GM23338 (cell line): ENCODE data around the gene F7. TPM values are rescaled to one million over a fixed set of nuclear protein-coding genes. Genes with fewer than 3 reads are reported as not detected.

ENCODE experiments used
- ATAC-seq: fragments of 200-7000 bp; cut with Tn5 transposase; 3 replicates; pipeline ENCODE4 v1.9.1; 2020
- DNase-seq: peaks from one replicate; pipeline ENCODE4 v3.0.0-alpha.2; 2015; ENCODE audit warnings: low spot score
- H2AFZ ChIP-seq: fragments of 200-600 bp; sonication (generic); 2 replicates; pipeline ENCODE4 v1.8.0; 2016; ENCODE audit warnings: antibody characterized with exemption, mild to moderate bottlenecking, moderate library complexity
- H3F3A ChIP-seq: fragments of 200-600 bp; sonication (generic); replicated peaks from 2 replicates; pipeline ENCODE4 v1.8.0; 2017; ENCODE audit warnings: antibody characterized with exemption, mixed run types, low read depth
- H3K27ac ChIP-seq: fragments of 200-600 bp; sonication (generic); 2 replicates; pipeline ENCODE4 v1.6.1; 2016; ENCODE audit warnings: low read depth
- H3K27me3 ChIP-seq: fragments of 200-600 bp; sonication (generic); 2 replicates; pipeline ENCODE4 v1.8.0; 2016; ENCODE audit warnings: mild to moderate bottlenecking, mixed run types, moderate library complexity; ENCODE audit not compliant: insufficient read depth
- H3K36me3 ChIP-seq: fragments of 200-600 bp; sonication (generic); 2 replicates; pipeline ENCODE4 v1.8.0; 2016; ENCODE audit warnings: mild to moderate bottlenecking; ENCODE audit not compliant: insufficient read depth
- H3K4me1 ChIP-seq: fragments of 200-600 bp; sonication (generic); 2 replicates; pipeline ENCODE4 v1.8.0; 2016; ENCODE audit warnings: mild to moderate bottlenecking, moderate library complexity; ENCODE audit not compliant: insufficient read depth
- H3K4me2 ChIP-seq: fragments of 200-600 bp; sonication (generic); 2 replicates; pipeline ENCODE4 v1.7.1; 2017; ENCODE audit warnings: mixed run types
- H3K4me3 ChIP-seq: fragments of 200-600 bp; sonication (generic); 2 replicates; pipeline ENCODE4 v1.6.1; 2016; ENCODE audit warnings: mixed run types
- H3K79me2 ChIP-seq: fragments of 200-600 bp; sonication (generic); replicated peaks from 2 replicates; pipeline ENCODE4 v1.8.0; 2017; ENCODE audit warnings: mild to moderate bottlenecking; ENCODE audit not compliant: insufficient read depth
- H3K9me2 ChIP-seq: fragments of 200-600 bp; sonication (generic); 2 replicates; pipeline ENCODE4 v1.8.0; 2017; ENCODE audit not compliant: insufficient read depth
- H4K20me1 ChIP-seq: fragments of 200-600 bp; sonication (generic); replicated peaks from 2 replicates; pipeline ENCODE4 v1.8.0; 2017; ENCODE audit warnings: mild to moderate bottlenecking; ENCODE audit not compliant: insufficient read depth
- H3K27ac Mint-ChIP-seq: 2 replicates; pipeline ENCODE4 v1.8.0; 2020; ENCODE audit warnings: inconsistent platforms, mild to moderate bottlenecking, moderate library complexity, mixed read lengths
- H3K27me3 Mint-ChIP-seq: 3 replicates; pipeline ENCODE4 v1.8.0; 2022; ENCODE audit warnings: low read depth, mild to moderate bottlenecking, moderate library complexity, mixed read lengths, inconsistent platforms; ENCODE audit not compliant: insufficient read depth, poor library complexity
- H3K36me3 Mint-ChIP-seq: 3 replicates; pipeline ENCODE4 v1.8.0; 2021; ENCODE audit warnings: low read depth, mild to moderate bottlenecking, inconsistent platforms, moderate library complexity, mixed read lengths
- H3K4me1 Mint-ChIP-seq: 3 replicates; pipeline ENCODE4 v1.8.0; 2020; ENCODE audit warnings: mild to moderate bottlenecking, inconsistent platforms, mixed read lengths
- H3K4me3 Mint-ChIP-seq: 3 replicates; pipeline ENCODE4 v1.8.0; 2021; ENCODE audit warnings: moderate library complexity, mild to moderate bottlenecking, inconsistent platforms, mixed read lengths
- H3K9me3 Mint-ChIP-seq: 3 replicates; pipeline ENCODE4 v1.8.0; 2020; ENCODE audit warnings: moderate library complexity, mild to moderate bottlenecking, inconsistent platforms, mixed read lengths
- CREB1 ChIP-seq: fragments of 250-450 bp; sonication (Bioruptor Pico); IDR thresholded peaks from 2 replicates; pipeline ENCODE4 v1.5.0; 2020; ENCODE audit warnings: low read depth, mild to moderate bottlenecking, moderate library complexity
- CTCF ChIP-seq, 2 experiments: fragments of 200-600 bp in 1 of 2; sonication (generic) in 1 of 2; conservative IDR thresholded peaks; 2 replicates each; pipeline versions ENCODE4 v1.5.1 to v1.6.1; 2016 to 2017; ENCODE audit warnings: antibody characterized with exemption in 2 of 2, low read depth in 2 of 2, mild to moderate bottlenecking in 2 of 2, moderate library complexity in 1 of 2
- EZH2 ChIP-seq: fragments of 200-600 bp; sonication (generic); IDR thresholded peaks from one replicate; pipeline ENCODE4 v1.8.0; 2017; ENCODE audit warnings: antibody characterized with exemption, mild to moderate bottlenecking, low read depth; ENCODE audit not compliant: unreplicated experiment
- EZH2phosphoT487 ChIP-seq: fragments of 200-600 bp; sonication (generic); IDR thresholded peaks from one replicate; pipeline ENCODE4 v1.8.1; 2018; ENCODE audit warnings: antibody characterized with exemption; ENCODE audit not compliant: unreplicated experiment
- JUNB ChIP-seq: IDR thresholded peaks from one replicate; pipeline ENCODE4 v1.6.1; 2016; ENCODE audit warnings: antibody characterized with exemption; ENCODE audit not compliant: unreplicated experiment
- NANOG ChIP-seq: IDR thresholded peaks from 2 replicates; pipeline ENCODE4 v1.6.1; 2016; ENCODE audit warnings: antibody characterized with exemption, borderline replicate concordance
- POLR2AphosphoS5 ChIP-seq: IDR thresholded peaks from 2 replicates; pipeline ENCODE4 v1.6.1; 2016; ENCODE audit warnings: antibody characterized with exemption, low read depth
- REST ChIP-seq: IDR thresholded peaks from one replicate; pipeline ENCODE4 v1.6.1; 2018; ENCODE audit warnings: antibody characterized with exemption; ENCODE audit not compliant: unreplicated experiment
- STAT1 ChIP-seq: IDR thresholded peaks from one replicate; pipeline ENCODE4 v1.6.1; 2016; ENCODE audit warnings: antibody characterized with exemption; ENCODE audit not compliant: unreplicated experiment
- ZNF114 ChIP-seq: fragments of 250-450 bp; sonication (Bioruptor Pico); IDR thresholded peaks from 2 replicates; pipeline ENCODE4 v1.5.0; 2020; ENCODE audit warnings: mild to moderate bottlenecking, moderate library complexity
- ZNF331 ChIP-seq: fragments of 250-450 bp; sonication (Bioruptor Pico); IDR thresholded peaks from 2 replicates; pipeline ENCODE4 v1.5.0; 2020; ENCODE audit warnings: low read depth, mild to moderate bottlenecking, moderate library complexity
- polyA plus RNA-seq: library from polyadenylated mRNA; unstranded; fragments of >200 nt; fragmentation: Nextera tagmentation; extraction: Ambion mirVana; gene quantifications from 2 replicates; pipeline ENCODE4 v1.2.1, GENCODE V29; 2016
- total RNA-seq: library from RNA; depleted of rRNA; stranded (reverse); fragments of >200 nt; shearing (Covaris generic); gene quantifications from 2 replicates; pipeline ENCODE4 v1.2.3, GENCODE V29; 2014
- TF ChIP-seq, protein P1 (sequence below): IDR thresholded peaks from 2 replicates; pipeline ENCODE4 v1.6.1; 2016; ENCODE audit warnings: antibody characterized with exemption

The F7 gene
- total and polyA plus RNA-seq, 2 experiments from 2014 or later = 0.16 to 0.24 TPM

DNA sequence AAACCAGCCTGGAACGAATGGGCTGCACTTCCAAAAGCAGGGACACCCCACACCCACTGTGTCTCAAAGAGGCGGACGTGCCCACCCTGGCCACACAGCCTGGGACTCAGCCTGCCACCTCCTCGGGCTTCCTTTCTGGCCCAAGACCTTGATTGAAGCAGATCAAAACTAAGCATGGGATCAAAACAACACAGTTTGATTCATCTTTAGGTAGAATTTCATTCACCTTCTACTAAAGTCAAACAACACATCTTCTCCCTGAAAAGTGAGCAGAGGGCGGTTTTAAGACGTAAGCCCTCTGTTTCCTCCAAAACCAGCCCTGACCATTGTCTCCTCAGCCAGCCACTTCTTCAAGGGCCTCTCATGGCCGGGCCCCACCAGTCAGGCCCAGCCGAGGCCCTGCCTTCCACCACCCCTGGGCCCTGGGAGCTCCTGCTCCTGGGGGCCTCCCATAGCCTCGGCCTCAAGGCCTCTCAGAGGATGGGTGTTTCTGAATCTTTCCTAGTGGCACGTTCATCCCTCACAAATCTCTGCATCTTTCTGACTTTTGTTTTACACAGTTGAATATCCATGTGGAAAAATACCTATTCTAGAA is 10.7 kb downstream of the F7 start (continued):
- TF ChIP-seq CTCF (conservative IDR thresholded peaks at IDR 0.05; ENCODE audit: low read depth in 2 of 2) (no peak), JUNB (no peak), NANOG (no peak), ZNF331 (CRISPR knock-in tag) (no peak), CREB1 (CRISPR knock-in tag) (no peak), EZH2 (no peak)

GRCh38 chr13:113116871-113117271 is 11.3 kb downstream of the F7 start:
- no peaks in the 10 kb centered on the region for H3K36me3 ChIP-seq
- Mint-ChIP-seq H3K4me1 (no peaks in the 10 kb centered on the region), H3K27ac (no peak overlapping the region), H3K36me3 (no peaks in the 10 kb centered on the region), H3K27me3 (peaks cover 8% of the 10 kb centered on the region), H3K4me3 (no peak overlapping the region), H3K9me3 (peaks cover 3% of the 10 kb centered on the region; the same call in 1 of the 3 replicates)
- peaks cover 2% of the 10 kb centered on the region; the same call in 1 of the 2 replicates for H3K27me3 ChIP-seq
- no peaks in the 10 kb centered on the region for H3F3A ChIP-seq
- no peak overlapping the region for H2AFZ ChIP-seq
- H3K4me3 ChIP-seq = no peak overlapping the region
- no peak for ATAC-seq
- H3K9me2 ChIP-seq = no peaks in the 10 kb centered on the region
- no peaks in the 10 kb centered on the region for H3K4me1 ChIP-seq
- no peak overlapping the region for H3K4me2 ChIP-seq
- no peak overlapping the region for H3K27ac ChIP-seq
- no peaks in the 10 kb centered on the region for H3K79me2 ChIP-seq
- no peaks in the 10 kb centered on the region for H4K20me1 ChIP-seq
- DNase-seq = no peak
- TF ChIP-seq, protein P1, sequence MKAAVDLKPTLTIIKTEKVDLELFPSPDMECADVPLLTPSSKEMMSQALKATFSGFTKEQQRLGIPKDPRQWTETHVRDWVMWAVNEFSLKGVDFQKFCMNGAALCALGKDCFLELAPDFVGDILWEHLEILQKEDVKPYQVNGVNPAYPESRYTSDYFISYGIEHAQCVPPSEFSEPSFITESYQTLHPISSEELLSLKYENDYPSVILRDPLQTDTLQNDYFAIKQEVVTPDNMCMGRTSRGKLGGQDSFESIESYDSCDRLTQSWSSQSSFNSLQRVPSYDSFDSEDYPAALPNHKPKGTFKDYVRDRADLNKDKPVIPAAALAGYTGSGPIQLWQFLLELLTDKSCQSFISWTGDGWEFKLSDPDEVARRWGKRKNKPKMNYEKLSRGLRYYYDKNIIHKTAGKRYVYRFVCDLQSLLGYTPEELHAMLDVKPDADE = no peak
- TF ChIP-seq NANOG (no peak), POLR2AphosphoS5 (no peak), CREB1 (CRISPR knock-in tag) (no peak), ZNF331 (CRISPR knock-in tag) (no peak), REST (no peak), EZH2 (no peak), STAT1 (no peak), CTCF (conservative IDR thresholded peaks at IDR 0.05; ENCODE audit: low read depth in 2 of 2) (no peak), JUNB (no peak), EZH2phosphoT487 (no peak), ZNF114 (CRISPR knock-in tag) (no peak)
